GM23338 (cell line): ENCODE data around the gene SMARCC2. TPM values are rescaled to one million over a fixed set of nuclear protein-coding genes. Genes with fewer than 3 reads are reported as not detected.

Source experiments
- ATAC-seq: fragments of 200-7000 bp; cut with Tn5 transposase; 3 replicates; pipeline ENCODE4 v1.9.1; 2020
- DNase-seq: peaks from one replicate; pipeline ENCODE4 v3.0.0-alpha.2; 2015; ENCODE audit warnings: low spot score
- H2AFZ ChIP-seq: fragments of 200-600 bp; sonication (generic); 2 replicates; pipeline ENCODE4 v1.8.0; 2016; ENCODE audit warnings: antibody characterized with exemption, mild to moderate bottlenecking, moderate library complexity
- H3F3A ChIP-seq: fragments of 200-600 bp; sonication (generic); replicated peaks from 2 replicates; pipeline ENCODE4 v1.8.0; 2017; ENCODE audit warnings: antibody characterized with exemption, mixed run types, low read depth
- H3K27ac ChIP-seq: fragments of 200-600 bp; sonication (generic); 2 replicates; pipeline ENCODE4 v1.6.1; 2016; ENCODE audit warnings: low read depth
- H3K27me3 ChIP-seq: fragments of 200-600 bp; sonication (generic); 2 replicates; pipeline ENCODE4 v1.8.0; 2016; ENCODE audit warnings: mild to moderate bottlenecking, mixed run types, moderate library complexity; ENCODE audit not compliant: insufficient read depth
- H3K36me3 ChIP-seq: fragments of 200-600 bp; sonication (generic); 2 replicates; pipeline ENCODE4 v1.8.0; 2016; ENCODE audit warnings: mild to moderate bottlenecking; ENCODE audit not compliant: insufficient read depth
- H3K4me1 ChIP-seq: fragments of 200-600 bp; sonication (generic); 2 replicates; pipeline ENCODE4 v1.8.0; 2016; ENCODE audit warnings: mild to moderate bottlenecking, moderate library complexity; ENCODE audit not compliant: insufficient read depth
- H3K4me2 ChIP-seq: fragments of 200-600 bp; sonication (generic); 2 replicates; pipeline ENCODE4 v1.7.1; 2017; ENCODE audit warnings: mixed run types
- H3K4me3 ChIP-seq: fragments of 200-600 bp; sonication (generic); 2 replicates; pipeline ENCODE4 v1.6.1; 2016; ENCODE audit warnings: mixed run types
- H3K79me2 ChIP-seq: fragments of 200-600 bp; sonication (generic); replicated peaks from 2 replicates; pipeline ENCODE4 v1.8.0; 2017; ENCODE audit warnings: mild to moderate bottlenecking; ENCODE audit not compliant: insufficient read depth
- H3K9me2 ChIP-seq: fragments of 200-600 bp; sonication (generic); 2 replicates; pipeline ENCODE4 v1.8.0; 2017; ENCODE audit not compliant: insufficient read depth
- H4K20me1 ChIP-seq: fragments of 200-600 bp; sonication (generic); replicated peaks from 2 replicates; pipeline ENCODE4 v1.8.0; 2017; ENCODE audit warnings: mild to moderate bottlenecking; ENCODE audit not compliant: insufficient read depth
- H3K27ac Mint-ChIP-seq: 2 replicates; pipeline ENCODE4 v1.8.0; 2020; ENCODE audit warnings: inconsistent platforms, mild to moderate bottlenecking, moderate library complexity, mixed read lengths
- H3K27me3 Mint-ChIP-seq: 3 replicates; pipeline ENCODE4 v1.8.0; 2022; ENCODE audit warnings: low read depth, mild to moderate bottlenecking, moderate library complexity, mixed read lengths, inconsistent platforms; ENCODE audit not compliant: insufficient read depth, poor library complexity
- H3K36me3 Mint-ChIP-seq: 3 replicates; pipeline ENCODE4 v1.8.0; 2021; ENCODE audit warnings: low read depth, mild to moderate bottlenecking, inconsistent platforms, moderate library complexity, mixed read lengths
- H3K4me1 Mint-ChIP-seq: 3 replicates; pipeline ENCODE4 v1.8.0; 2020; ENCODE audit warnings: mild to moderate bottlenecking, inconsistent platforms, mixed read lengths
- H3K4me3 Mint-ChIP-seq: 3 replicates; pipeline ENCODE4 v1.8.0; 2021; ENCODE audit warnings: moderate library complexity, mild to moderate bottlenecking, inconsistent platforms, mixed read lengths
- H3K9me3 Mint-ChIP-seq: 3 replicates; pipeline ENCODE4 v1.8.0; 2020; ENCODE audit warnings: moderate library complexity, mild to moderate bottlenecking, inconsistent platforms, mixed read lengths
- CREB1 ChIP-seq: fragments of 250-450 bp; sonication (Bioruptor Pico); IDR thresholded peaks from 2 replicates; pipeline ENCODE4 v1.5.0; 2020; ENCODE audit warnings: low read depth, mild to moderate bottlenecking, moderate library complexity
- CTCF ChIP-seq, 2 experiments: fragments of 200-600 bp in 1 of 2; sonication (generic) in 1 of 2; conservative IDR thresholded peaks; 2 replicates each; pipeline versions ENCODE4 v1.5.1 to v1.6.1; 2016 to 2017; ENCODE audit warnings: antibody characterized with exemption in 2 of 2, low read depth in 2 of 2, mild to moderate bottlenecking in 2 of 2, moderate library complexity in 1 of 2
- ETS1 ChIP-seq: IDR thresholded peaks from 2 replicates; pipeline ENCODE4 v1.6.1; 2016; ENCODE audit warnings: antibody characterized with exemption
- EZH2 ChIP-seq: fragments of 200-600 bp; sonication (generic); IDR thresholded peaks from one replicate; pipeline ENCODE4 v1.8.0; 2017; ENCODE audit warnings: antibody characterized with exemption, mild to moderate bottlenecking, low read depth; ENCODE audit not compliant: unreplicated experiment
- EZH2phosphoT487 ChIP-seq: fragments of 200-600 bp; sonication (generic); IDR thresholded peaks from one replicate; pipeline ENCODE4 v1.8.1; 2018; ENCODE audit warnings: antibody characterized with exemption; ENCODE audit not compliant: unreplicated experiment
- NANOG ChIP-seq: IDR thresholded peaks from 2 replicates; pipeline ENCODE4 v1.6.1; 2016; ENCODE audit warnings: antibody characterized with exemption, borderline replicate concordance
- POLR2AphosphoS5 ChIP-seq: IDR thresholded peaks from 2 replicates; pipeline ENCODE4 v1.6.1; 2016; ENCODE audit warnings: antibody characterized with exemption, low read depth
- STAT1 ChIP-seq: IDR thresholded peaks from one replicate; pipeline ENCODE4 v1.6.1; 2016; ENCODE audit warnings: antibody characterized with exemption; ENCODE audit not compliant: unreplicated experiment
- ZNF331 ChIP-seq: fragments of 250-450 bp; sonication (Bioruptor Pico); IDR thresholded peaks from 2 replicates; pipeline ENCODE4 v1.5.0; 2020; ENCODE audit warnings: low read depth, mild to moderate bottlenecking, moderate library complexity
- polyA plus RNA-seq: library from polyadenylated mRNA; unstranded; fragments of >200 nt; fragmentation: Nextera tagmentation; extraction: Ambion mirVana; gene quantifications from 2 replicates; pipeline ENCODE4 v1.2.1, GENCODE V29; 2016
- total RNA-seq: library from RNA; depleted of rRNA; stranded (reverse); fragments of >200 nt; shearing (Covaris generic); gene quantifications from 2 replicates; pipeline ENCODE4 v1.2.3, GENCODE V29; 2014
- TF ChIP-seq, protein P1 (sequence below): IDR thresholded peaks from one replicate; pipeline ENCODE4 v1.6.1; 2018; ENCODE audit warnings: antibody characterized with exemption; ENCODE audit not compliant: unreplicated experiment

Gene SMARCC2
- total and polyA plus RNA-seq, 2 experiments from 2014 or later = 40.4 to 68.3 TPM

DNA sequence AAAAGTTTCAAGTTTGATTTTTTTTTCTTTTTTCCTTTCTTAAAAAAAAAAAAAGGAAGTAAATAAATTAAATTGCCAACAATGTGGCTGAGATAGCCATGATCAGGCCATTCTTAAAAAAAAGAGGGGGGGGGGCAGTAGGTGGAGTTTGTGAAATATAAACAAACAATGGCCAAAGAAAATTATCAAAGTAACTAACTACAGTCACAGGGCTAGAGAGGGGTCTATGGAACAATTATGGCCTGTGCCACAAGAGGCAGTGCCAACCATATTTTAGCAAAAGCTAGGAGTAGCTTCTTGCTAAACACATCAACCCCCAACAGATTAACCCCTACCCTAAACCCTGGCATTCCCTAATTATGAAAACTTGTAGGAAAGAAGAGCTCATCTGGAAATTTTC lies 16.2 kb upstream of the SMARCC2 start (continued):
- TF ChIP-seq ETS1 (no peak), STAT1 (no peak), EZH2 (no peak), NANOG (no peak), ZNF331 (no peak), EZH2phosphoT487 (no peak)
- TF ChIP-seq, protein P1, sequence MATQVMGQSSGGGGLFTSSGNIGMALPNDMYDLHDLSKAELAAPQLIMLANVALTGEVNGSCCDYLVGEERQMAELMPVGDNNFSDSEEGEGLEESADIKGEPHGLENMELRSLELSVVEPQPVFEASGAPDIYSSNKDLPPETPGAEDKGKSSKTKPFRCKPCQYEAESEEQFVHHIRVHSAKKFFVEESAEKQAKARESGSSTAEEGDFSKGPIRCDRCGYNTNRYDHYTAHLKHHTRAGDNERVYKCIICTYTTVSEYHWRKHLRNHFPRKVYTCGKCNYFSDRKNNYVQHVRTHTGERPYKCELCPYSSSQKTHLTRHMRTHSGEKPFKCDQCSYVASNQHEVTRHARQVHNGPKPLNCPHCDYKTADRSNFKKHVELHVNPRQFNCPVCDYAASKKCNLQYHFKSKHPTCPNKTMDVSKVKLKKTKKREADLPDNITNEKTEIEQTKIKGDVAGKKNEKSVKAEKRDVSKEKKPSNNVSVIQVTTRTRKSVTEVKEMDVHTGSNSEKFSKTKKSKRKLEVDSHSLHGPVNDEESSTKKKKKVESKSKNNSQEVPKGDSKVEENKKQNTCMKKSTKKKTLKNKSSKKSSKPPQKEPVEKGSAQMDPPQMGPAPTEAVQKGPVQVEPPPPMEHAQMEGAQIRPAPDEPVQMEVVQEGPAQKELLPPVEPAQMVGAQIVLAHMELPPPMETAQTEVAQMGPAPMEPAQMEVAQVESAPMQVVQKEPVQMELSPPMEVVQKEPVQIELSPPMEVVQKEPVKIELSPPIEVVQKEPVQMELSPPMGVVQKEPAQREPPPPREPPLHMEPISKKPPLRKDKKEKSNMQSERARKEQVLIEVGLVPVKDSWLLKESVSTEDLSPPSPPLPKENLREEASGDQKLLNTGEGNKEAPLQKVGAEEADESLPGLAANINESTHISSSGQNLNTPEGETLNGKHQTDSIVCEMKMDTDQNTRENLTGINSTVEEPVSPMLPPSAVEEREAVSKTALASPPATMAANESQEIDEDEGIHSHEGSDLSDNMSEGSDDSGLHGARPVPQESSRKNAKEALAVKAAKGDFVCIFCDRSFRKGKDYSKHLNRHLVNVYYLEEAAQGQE = no peak

DNA sequence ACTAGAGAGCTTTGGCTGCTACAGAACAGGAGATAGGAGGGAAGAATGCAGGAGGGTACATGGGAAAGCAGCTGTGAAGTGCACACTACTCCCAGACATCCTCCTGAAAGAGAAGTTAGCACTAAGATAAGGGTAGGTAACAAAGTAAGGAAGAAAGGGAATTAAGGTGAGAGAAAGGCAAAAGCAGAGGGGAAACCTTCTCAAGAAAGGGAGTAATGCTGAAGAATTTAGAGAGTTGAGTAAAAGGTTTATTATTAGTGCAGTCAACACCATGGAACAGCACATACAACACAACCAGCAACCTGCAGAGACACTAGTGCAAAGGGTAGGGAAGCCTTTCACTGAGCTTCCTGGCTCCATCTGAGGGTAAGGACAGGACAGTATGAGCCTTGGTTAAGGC lies 15.0 kb upstream of the SMARCC2 start:
- Histone ChIP-seq H3K36me3 (peaks cover 21% of the 10 kb centered on the region), H3K4me2 (no peak overlapping the region), H3F3A (peaks cover 19% of the 10 kb centered on the region), H3K9me2 (no peaks in the 10 kb centered on the region), H3K27me3 (no peaks in the 10 kb centered on the region), H3K79me2 (no peaks in the 10 kb centered on the region), H3K4me3 (no peak overlapping the region), H3K4me1 (no peaks in the 10 kb centered on the region), H3K27ac (no peak overlapping the region; the same call in 1 of the 2 replicates), H2AFZ (no peak overlapping the region), H4K20me1 (peaks cover 8% of the 10 kb centered on the region)
- H3K4me3 Mint-ChIP-seq = no peak overlapping the region
- H3K4me1 Mint-ChIP-seq = no peaks in the 10 kb centered on the region; the same call in 2 of the 3 replicates
- H3K27me3 Mint-ChIP-seq = no peaks in the 10 kb centered on the region
- ATAC-seq = no peak
- no peaks in the 10 kb centered on the region for H3K9me3 Mint-ChIP-seq
- peaks cover 52% of the 10 kb centered on the region for H3K36me3 Mint-ChIP-seq
- H3K27ac Mint-ChIP-seq = no peak overlapping the region
- no peak for DNase-seq
- no peak for TF ChIP-seq EZH2phosphoT487
- TF ChIP-seq NANOG = no peak
- TF ChIP-seq STAT1 = no peak
- TF ChIP-seq, protein P1 = no peak
- no peak for TF ChIP-seq CREB1 (CRISPR knock-in tag)
- no peak for TF ChIP-seq ZNF331
- no peak for TF ChIP-seq POLR2AphosphoS5
- no peak for TF ChIP-seq ETS1
- TF ChIP-seq CTCF (conservative IDR thresholded peaks at IDR 0.05; ENCODE audit: low read depth in 2 of 2) = no peak
